ENCODE results near the gene SIRPA.
"Not testable (repeated sequence)": the region's sequence is repeated elsewhere in the genome, so short reads cannot be mapped to it uniquely, and the experiment has no call there.

The SIRPA gene

DNA sequence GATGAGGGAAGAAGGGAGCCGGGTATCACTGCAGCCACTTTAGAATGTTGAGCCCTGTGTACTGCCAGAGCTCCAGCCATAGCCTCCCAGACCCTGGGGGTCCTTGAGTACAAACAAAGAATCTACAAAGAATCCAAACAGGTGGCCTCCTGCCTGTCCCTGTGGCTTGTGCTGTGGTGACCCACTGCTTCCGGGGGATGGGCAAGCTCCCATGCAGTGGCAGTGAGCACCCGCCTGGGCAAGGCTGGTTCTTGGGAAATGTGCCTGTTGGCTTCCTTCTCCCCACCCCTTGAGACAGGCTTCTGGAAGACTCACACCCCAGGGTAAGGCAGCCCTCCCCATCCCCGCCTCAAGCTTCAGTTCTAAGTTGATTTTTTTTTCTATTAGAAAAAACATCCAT lies 13.9 kb downstream of the SIRPA start:
- DNase-seq, result no peak

DNA sequence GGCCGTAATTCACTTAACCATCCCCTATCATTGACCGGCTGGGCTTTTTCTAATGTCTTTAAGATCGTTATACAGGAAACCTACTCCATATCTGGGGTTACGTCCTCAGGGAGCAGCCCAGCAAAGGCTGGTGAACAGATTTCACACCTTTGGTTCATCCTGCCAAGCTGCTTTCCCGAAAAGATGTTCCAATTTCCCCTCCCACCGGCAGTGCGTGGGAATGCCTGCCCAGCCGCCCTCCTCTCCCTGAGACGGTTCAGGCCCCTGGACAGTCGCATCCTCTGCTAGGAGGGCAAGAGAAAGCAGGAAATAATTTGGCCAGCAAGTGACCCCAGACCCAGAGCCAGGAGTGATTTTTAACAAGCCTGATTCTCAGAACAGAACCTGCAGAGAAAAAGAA lies 16.3 kb downstream of the SIRPA start:
- no peak for DNase-seq

DNA sequence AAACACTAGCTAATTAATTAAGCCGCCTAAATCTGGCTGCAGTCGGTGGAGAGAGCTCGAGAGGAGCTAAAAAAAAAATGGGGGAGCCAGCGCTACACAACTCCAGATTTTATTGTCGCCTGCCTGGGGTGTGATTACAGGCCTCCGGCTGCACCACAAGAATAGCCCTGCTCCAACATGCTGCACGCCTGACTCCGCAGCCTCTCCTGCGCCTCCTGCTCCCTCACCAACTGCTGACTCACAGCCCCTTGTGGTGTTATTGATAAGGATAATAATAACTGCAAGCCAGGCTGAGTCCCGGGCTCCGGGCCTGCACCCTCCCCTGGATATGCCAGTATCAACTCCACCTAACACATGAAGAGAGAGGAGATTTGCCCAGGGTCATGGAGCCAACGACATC lies 16.8 kb downstream of the SIRPA start:
- no peak for DNase-seq

DNA sequence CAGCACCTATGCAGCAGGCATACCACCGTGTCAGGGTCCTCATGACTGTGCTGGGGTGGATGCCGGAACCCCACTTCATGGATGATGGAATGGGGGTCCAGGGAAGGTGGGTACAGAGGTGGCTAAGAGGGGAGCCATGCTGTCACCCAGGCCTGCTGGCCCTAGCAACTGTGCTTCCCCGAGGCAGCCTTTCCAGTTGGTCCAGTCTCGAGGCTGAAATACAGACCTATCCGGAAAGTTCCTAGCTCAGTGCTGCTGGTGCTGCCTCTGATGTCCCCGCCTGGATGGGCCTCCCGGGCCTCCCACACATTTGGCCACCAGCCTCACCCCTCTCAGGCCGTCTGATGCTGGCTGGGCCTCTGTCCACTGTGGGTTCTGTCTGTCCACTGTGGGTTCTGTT lies 17.4 kb downstream of the SIRPA start:
- no peak for DNase-seq

DNA sequence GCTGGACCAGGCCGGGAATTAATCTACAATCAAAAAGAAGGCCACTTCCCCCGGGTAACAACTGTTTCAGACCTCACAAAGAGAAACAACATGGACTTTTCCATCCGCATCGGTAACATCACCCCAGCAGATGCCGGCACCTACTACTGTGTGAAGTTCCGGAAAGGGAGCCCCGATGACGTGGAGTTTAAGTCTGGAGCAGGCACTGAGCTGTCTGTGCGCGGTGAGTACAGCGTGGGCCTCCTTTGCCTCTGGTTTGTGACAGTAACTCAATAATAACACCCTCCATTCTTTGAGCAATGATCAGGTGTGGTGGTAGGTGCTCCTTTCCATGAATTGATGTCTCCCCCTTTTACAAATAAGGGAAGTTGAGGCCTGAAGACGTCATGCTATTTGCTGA lies 20.0 kb downstream of the SIRPA start:
- not testable (repeated sequence) for DNase-seq

DNA sequence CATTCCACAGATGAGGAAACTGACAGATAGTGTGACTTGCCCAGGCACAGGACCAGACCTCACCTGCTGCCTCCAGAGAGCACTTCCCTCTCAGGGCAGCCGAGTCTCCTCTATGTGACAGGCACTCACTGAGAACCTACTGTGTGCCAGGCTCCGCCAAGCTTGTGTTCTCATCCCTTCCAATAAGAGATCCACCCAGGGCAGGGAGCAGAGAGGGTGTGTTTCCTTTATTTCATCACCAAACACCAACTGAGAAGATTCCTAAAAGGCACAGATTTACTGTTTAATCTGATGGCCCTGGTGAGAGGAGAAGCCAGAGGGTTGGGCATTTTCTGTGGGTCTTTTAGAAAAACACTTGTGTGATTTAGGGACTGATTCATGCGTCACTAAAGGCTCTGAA lies 20.5 kb downstream of the SIRPA start:
- no peak for DNase-seq

DNA sequence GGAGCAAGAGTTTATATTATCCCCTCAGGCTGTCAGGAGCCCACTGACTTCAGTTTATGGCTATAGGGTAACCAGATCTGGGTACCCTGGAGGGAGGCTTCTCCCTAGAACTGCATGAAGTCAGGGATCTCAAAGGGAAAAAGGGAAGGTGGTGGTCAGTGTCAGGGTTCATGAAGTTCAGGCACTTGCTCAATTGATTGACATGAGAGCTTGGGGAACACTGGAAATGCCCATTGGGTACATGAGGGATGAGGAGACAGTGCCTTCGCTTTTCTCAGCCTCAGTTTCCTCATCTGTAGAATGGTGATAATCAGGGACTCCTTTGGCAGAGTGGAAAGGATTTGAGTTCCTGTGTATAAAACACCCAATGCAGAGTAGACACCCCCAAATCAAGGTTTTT lies 22.6 kb downstream of the SIRPA start:
- DNase-seq, result no peak

DNA sequence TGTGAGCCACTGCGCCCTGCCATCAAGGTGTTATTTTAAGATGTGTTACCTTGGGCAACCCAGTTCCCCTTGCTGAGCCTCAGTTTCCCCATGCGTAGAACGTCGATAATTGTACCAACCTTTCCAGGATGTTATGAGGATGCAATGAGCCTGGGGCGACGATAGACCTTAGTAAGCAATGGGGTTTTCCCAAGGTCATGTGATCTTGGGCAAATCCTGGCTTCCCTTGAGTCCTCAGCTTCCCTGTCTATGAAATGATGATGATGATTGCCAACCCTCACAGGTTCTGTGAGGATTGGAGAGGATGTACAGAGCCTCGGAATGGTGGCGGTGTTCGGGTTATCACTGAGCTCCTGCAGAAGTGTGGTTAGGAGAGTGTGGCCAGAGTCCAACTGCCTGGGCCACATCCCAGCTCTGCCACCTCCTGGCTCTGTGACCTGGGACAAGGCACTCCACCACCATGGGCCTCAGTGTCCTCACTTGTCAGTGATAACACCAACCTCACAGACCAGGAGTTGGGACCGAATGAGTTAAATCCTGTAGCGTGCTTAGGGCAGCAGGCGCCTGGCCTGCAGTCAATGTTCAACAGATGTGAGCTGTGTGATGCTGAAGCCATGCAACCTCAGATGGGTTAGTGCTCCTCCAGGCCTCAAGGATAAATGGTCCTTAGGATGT lies 23.4 kb downstream of the SIRPA start:
- DNase-seq, result no peak

DNA sequence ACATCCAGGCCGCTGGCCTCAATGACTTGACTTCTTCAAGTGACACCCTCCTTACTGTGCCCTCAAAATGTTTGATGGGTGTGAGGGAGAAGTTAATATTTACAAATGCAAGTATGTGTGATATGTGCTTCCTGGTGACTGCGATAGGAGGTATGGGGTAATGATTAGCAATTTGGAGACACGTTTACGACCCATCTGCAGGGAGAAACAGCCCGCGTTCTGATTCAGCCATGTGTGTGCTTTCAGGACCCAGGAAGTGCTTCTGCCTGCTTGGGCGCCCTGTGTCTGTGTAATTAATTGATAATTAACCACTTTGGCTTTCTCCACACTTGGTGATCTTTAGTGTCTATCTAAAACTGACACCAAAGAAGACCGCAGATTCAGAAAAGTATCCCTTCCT lies 25.0 kb downstream of the SIRPA start:
- no peak for DNase-seq

DNA sequence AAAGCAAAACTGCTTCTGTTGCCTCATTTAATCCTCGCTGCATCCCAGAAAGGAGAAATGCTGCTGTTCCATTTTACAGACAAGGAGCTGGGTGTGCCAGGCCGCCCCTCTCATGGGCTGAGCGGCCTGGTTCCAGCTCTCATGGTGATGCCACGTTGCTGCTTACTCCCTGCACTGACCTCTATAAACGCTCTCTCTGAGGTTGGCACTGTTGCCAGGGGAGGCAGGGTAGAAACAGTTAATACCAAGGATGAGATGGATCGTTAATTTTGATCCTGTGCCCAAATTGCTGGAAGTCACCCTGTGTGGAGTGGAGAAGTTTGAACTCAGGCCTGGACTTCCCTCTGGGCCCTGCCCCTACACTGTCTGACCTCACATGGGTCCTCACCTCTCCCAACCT lies 25.6 kb downstream of the SIRPA start:
- no peak for DNase-seq

DNA sequence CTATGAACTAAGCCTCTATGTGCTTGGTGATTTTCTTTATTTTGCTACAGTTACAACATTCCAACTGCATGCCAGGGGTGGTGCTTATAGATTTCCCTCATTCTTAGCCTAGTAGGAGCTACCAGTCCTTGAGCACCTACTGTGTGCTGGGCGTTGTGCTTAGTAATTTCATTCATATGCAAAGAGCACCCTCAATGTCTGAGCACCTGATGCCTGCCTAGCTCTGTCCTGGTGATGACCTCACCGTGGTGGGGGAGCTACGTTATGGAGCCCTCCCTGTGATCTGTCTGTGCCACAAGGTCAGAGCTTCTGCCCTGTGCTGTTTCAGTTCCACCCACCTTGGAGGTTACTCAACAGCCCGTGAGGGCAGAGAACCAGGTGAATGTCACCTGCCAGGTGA lies 26.8 kb downstream of the SIRPA start:
- not testable (repeated sequence) for DNase-seq

DNA sequence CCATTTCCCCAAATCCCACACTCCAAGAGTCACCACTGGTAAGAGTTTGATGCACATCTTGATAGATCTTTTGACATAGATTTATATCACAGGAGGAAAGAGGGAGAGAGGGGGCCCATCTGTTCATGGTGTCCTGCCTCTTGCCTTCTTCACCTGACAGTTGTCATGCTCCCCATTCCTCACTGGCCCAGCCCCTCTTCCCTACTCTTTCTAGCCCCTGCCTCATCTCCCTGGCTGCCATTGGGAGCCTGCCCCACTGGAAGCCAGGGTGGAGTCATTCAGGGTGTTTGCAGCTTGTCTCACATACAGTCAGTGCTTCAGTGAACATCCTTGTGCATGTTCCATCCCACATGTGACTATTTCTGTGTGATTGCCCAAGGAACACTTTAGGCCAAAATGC lies 27.6 kb downstream of the SIRPA start:
- DNase-seq, result no peak

DNA sequence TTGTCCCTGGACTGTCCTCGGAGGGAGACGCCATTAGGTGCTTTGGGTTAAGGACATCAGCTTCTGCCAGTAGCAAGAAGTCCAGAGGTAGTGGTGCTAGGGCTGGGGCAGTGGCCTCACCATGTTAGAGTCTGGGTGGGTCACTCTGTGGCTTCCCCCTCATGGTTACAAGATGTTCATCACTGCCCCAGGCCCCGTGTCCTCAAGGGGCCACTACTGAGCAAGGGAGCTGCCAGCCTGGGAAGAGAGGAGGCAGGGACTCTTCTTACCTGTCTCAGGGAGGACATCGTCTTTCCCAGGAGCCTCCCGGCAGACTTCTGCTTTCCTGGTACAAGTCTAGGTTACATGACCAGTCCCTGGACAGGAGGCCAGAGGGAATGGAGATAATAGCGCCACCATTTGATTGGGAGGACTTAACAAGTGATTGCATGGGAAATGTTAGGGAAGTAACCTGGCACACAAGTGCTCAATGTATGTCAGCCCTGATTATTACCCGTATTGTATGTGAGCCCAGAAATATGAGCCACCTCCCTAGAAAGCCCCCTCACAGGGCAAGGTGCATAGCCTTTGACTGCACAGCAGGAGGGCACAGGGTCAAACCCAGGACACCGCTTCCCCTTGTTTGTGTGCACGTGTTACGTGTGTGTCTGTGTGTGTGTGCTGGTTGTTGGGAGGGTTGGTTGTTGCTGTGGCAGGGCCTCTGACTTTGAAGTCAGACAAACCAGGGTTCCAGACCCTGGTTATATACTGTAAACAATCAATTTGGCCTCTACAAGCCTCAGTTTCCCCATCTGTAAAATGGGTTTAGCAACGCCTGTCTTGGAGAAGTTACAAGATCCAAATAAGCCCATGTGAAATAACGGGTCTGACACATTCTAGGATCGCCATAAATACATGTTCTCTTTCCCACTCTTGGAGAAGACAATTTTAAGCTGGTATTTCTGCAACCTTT lies 30.0 kb downstream of the SIRPA start:
- no peak for DNase-seq

DNA sequence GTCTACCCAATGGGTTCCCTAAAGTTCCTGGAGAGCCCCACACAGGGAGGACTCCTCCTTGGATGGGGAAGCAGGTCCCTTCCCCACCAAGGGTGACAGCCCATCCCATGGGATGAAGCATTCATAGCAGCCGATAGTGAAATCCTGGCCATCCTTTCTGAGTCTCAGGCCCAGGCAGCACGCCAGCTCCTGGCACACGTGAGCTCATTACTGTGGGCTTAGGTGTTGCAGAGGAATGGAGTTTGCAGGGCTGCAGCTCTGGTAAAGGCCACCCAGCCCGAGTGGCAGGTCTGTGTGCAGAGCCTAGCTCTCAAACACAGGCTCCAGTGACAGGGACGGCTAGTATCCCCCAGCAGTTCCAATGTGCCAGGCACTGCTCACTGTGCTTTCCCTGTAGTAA lies 31.0 kb downstream of the SIRPA start:
- DNase-seq, result no peak

DNA sequence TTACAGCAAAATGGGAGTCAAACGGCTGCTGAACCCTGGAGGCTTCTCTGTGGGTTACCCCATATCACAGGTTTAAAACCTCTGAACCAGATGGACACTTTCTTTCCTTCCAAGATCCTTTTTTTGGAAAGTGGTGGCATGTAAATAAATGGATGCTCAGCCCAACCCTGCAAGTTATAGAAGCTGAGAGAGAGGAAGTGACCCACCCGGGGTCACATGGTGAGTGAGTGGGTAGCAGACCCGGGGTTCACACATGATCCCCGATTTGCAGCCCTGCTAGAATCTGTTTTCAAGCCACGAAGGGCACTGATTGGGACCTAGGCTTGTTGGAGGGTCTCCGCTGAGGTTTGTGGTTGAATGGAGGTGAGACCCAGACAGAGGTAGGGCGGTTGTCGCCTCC lies 32.0 kb downstream of the SIRPA start:
- no peak for DNase-seq

DNA sequence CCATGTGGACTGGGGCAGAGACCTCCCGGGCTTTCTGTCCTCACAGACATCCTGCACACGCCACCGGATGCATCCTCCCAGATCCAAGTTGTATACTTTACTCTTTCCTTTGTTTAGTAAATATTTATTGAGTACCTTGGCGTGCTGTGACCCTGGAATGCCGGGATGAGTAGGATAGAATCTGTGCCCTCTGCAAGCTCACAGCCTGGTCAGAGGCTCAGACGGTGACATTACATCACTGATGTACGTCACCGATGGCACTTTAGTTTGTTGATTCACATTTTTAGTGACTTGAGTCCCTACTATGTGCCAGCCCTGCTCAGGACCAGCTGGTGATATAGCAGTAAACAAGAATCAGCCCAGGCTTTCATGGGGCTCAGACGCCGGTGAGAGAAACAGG lies 32.9 kb downstream of the SIRPA start:
- no peak for DNase-seq

DNA sequence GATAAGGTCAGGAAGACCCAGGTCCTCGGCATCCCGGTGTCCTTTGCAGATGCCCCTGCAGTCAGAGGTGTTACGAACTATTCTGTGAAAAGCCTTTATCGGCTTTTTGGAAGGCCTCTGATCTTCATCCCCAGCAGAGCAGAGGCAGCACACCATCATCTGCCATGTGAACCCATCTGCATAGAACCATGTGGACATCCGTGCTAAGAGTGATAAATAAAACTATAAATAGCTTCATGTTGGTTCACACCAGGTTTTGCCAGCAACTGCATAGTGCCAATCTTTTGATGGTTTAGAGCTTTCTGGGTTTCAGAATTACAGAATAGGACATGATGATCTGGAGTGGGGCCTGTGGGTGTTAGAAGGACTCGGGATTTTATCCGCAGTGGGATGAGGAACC lies 33.6 kb downstream of the SIRPA start:
- no peak for DNase-seq

DNA sequence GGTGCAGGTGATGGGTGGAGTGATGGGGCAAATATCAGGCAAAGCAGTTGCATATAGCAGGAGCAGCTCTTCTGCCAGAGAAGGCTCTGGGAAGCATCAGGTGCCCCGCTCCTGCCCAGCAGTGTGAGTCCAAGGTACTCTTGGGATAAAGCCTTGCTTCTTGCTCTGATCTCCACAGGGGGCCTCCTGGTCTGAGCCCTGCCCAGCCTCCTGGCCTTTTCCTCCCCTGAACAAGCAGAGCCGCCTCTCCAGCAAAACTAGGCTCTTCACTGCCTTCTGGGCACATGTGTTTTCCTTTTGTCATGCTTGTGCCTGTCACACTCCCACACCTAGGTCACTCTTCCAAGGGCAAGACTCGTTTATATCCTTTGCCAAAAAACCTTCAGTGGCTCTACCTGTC lies 34.3 kb downstream of the SIRPA start:
- no peak for DNase-seq

DNA sequence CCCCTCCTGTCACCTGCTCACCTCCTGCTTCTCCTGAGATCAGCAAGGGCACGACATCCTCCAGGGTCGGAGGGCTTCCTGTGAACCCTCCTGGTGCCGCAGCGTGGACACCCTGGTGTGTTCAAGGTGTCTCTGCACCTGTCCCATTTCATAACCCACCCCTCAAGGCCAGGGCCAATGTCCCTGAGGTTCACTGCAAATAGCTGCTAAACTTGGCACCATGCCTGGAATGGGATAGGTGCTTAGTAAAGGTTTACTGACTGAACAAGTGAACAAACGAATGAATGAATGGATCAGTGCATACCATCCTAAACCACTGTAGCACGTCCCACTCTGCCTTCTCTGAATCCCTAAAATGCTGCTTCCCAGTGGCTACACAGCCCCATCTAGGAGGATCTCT lies 35.0 kb downstream of the SIRPA start:
- DNase-seq, result no peak

DNA sequence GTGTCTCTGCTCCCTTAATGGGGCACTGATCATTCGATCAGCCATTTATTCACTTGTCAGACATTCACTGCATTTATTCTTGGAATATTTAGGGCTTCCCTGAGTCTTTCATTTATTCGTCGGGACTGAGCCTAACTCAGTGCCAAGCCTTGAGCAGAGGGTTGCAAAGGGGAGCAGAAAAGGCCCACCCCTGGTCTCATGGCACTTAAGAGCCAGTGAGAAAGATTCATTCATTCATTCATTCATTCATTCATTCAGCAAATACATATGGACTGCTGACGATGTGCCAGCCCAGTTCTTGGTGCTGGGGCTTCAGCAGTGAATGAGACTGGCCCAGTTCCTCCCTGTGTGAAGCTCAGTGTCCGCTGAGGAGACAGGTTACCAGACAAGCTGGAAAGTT lies 36.6 kb downstream of the SIRPA start:
- no peak for DNase-seq

DNA sequence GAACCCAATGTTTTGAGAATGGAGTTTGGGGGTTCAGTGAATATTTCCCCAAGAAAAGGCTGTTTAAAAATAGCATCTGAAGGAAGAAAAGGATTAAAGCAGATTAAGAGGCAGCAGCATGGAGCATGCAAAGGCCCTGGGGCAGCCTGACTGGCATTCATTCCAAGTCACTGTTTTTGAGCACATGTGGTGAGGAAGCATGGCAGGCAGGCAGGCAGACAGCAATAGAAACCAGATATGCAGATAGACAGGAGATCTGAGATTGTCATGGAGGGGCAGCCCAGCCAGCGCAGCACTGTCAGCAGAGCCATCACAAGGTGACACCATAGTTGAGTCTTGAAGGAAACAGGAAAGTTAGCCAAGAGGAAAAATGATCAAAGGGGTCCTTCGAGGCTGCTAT lies 37.8 kb downstream of the SIRPA start:
- no peak for DNase-seq

DNA sequence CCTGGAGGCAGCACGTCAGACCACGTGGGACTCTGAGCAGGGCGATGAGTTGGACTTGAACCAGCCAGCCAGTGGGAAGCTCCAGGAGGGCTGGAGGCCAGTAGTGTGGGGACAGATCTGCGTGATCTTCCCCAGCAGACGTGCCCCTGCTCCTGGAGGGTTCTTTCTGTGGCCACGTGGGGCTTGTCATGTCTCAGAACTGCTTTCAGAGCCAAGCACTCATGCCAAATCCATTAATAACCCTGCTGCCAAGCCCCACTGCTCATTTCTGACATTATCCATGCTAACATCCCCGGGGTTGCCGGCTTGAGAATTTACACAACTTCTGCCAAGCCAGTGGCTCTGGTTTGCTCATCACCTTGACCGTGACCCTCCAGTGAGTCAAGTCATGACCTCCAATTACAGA lies 38.3 kb downstream of the SIRPA start:
- DNase-seq, result no peak

DNA sequence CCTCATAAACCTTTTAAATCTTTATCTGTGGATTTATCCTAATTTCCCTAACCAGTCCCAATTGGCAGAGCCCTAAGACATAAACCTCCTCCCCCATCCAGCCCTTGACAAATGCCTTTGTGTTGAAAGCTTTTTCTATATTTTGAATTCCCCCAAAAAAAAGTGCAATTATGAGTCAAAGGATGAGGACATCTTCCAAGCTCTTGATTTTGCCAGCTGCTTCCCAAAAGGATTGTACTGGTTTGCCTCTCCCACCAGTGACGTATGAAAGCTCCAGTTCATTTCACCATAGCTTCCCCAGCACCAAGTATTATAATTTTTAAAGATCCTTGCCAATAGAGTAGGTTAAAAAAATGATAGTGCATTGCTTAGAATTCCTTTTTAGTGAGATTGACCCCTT lies 38.9 kb downstream of the SIRPA start:
- no peak for DNase-seq

DNA sequence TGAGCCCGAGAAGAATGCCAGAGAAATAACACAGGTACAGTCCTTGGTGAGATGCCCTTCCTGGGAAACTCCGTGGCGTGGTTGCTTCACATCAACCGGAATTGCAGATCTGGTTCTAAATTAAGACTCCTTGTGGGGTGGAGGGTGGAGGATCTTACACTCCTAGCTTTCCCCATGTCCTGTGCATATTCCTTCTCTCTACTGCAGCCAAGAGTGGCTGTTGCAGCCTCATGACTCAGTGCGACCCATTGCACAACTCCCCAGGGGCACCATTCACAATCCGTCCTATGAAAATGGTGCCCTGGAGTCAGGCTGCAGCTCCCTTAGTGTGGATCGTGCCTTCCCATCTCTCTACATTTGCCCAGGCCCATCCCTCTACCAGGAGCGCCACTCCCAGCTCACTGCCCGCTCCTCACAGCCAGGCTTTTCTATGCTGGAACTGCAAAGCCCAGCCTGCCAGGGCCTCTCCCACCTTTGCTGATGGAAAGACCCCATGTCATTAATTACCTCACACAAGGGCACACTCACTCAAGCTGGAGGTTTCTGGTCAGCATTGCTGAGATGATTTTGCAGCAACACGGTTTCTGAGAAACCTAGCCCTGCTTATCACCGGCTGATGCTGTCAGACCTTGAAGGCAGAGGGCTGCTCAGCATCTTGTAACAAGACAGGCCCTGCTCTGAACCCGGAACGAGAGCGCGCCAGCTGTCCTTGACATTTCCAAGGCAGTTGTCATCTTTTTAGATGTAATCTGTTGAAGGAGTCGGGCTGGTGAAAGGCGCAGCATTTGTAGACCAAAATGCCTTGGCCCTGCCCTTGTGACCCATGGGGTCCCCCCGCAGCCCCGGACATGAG lies 39.7 kb downstream of the SIRPA start:
- DNase-seq, result no peak
